Measurements from ENCODE around the gene INS.
"Not testable (repeated sequence)": the region's sequence is repeated elsewhere in the genome, so short reads cannot be mapped to it uniquely, and the experiment has no call there.

INS gene

DNA sequence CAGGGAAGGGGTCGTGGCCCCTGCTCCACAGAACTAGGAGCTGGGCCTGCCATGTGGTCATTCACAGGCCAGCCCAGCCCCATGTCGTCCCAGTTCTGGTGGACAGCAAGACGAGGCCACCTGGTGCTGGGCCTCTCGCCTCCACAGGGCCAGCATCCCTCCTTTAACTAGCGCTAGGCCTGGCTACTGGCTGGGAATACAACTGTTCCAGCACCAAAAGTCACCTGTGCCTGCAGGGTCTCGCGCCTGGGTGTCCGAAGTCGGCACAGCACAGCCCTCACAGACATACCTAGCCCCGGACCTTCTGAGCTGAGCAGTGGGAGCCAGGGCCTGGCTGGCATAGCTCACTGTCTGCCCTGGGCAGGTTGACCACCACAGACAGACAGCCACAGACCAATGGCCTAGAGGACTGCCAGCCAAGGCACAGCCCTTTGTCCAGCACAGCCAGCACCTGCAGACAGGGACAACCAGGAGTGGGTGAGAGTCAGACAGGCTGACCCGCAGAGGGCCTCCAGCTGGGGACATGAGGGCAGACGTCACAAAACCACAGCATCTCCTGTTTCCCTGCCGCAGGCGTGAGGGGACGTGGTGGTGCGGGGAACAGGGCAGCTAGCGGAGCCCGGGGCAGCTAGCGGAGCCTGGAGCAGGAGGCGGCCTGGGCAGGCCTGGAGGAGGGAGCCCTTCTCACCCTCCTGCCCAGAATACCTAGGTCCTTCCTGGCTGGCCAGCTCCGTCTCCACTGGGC, 37.8 kb upstream of the INS start:
- DNase-seq (ENCODE audit: low spot score): no peak

- DNase-seq (ENCODE audit: low spot score): no peak
Measured at GRCh38 chr11:2197771-2198520, 36.9 kb upstream of the INS start.

DNA sequence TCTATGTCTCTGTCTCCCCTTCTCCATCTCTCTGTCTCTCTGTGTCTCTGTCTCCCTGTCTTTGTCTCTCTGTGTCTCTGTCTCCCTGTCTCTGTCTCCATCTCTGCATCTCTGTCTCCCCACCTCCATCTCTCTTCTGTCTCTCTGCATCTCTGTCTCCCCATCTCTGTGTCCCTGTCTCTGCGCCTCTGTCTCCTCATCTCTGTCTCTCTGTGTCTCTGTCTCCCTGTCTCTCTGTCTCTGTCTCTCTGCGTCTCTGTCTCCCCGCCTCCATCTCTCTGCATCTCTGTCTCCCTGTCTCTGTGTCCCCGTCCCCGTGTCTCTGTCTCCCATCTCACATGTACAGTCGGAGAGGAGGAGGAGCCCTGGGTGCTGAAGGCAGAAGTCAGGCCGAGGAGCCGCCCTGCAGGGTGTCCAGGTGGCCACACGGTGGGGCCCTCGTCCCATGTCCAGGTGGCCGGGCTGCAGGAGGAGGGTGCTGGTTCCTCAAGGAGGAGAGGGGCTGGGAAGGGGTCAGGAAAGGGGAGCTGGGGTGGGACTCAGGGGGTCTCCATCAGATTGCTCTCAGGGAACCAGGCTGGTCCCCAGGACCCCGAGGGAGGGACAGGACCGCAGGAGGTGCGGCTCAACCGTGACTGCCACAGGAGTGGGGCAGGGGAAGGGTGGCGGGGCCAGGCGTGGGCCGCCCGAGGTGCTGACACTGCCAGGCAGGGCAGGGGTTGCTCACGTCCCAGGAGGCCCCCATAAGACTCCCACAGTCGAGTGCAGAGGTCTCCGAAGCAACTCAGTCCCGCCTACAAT, 36.2 kb upstream of the INS start:
- peak; percentile 89 for DNase-seq (ENCODE audit: low spot score)

GRCh38 chr11:2195756-2196088, 34.7 kb upstream of the INS start:
- DNase-seq (ENCODE audit: low spot score): no peak

DNA sequence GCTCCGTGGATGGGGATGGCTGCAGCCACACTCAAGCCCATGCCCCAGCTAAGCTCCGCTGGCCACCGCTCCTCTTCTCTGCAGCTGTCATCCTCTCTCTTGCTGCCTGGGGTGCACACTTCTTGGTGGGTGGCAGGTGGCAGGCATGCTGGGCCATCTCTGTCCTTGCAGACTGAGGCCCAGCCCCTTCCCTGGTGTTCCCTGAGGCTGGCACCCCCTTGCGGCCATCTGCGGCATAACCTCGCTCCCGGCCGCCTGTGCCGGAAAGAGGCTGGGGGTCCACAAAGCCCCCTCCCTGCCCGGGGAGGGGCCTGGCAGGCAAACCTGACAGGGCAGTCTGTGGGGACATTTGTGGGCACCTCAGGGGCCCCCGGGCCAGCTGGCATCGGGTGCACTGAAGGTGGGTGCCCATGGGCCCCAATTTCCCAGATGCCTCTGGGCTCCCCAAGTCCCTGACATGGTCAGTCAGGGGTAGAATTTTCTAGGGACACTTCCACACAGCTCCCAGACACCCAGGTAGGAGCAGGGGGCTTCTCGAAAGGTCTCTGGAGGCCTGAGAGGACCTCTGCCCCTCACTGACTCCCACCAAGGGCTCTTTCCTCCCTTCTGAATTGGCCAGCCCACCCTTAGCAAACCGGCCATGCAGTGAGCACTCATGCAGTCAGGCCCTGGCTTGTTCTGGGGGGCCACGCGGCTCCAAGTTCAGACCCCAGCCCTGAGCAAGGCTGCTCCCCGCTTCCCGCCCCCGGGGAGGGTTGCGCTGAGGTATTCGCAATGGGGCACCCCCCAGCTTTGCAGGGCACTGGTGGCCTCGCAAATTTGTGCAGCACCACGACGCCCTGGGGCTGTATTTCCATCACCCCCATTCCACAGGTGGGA, 34.1 kb upstream of the INS start:
- peak; percentile 81 for DNase-seq (ENCODE audit: low spot score)

DNA sequence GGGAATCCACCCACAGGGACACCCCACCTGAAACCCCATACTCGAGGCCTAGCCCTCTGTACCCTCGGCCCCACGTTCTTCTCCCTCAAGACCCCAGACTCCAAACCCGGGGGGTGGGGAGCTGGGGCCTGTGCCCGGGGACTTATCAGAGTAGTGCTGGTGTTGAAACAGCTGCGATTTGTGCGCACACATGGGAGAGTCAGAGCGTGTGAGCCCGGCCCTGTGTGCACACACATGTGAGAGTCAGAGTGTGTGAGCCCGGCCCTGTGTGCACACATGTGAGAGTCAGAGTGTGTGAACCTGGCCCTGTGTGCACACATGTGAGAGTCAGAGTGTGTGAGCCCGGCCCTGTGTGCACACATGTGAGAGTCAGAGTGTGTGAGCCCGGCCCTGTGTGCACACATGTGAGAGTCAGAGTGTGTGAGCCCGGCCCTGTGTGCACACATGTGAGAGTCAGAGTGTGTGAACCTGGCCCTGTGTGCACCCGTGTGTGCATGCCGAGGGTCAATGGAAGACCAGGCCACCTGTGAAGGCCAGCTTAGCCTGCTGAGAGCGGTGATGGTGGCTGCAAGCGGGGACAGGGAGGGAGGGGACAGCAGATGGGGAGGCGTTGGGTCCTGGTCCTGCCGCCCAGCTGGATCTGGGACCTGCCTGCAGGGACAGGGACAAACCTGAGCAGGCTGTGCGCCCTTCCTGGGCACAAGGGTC, 33.0 kb upstream of the INS start:
- DNase-seq (ENCODE audit: low spot score): not testable (repeated sequence)

DNA sequence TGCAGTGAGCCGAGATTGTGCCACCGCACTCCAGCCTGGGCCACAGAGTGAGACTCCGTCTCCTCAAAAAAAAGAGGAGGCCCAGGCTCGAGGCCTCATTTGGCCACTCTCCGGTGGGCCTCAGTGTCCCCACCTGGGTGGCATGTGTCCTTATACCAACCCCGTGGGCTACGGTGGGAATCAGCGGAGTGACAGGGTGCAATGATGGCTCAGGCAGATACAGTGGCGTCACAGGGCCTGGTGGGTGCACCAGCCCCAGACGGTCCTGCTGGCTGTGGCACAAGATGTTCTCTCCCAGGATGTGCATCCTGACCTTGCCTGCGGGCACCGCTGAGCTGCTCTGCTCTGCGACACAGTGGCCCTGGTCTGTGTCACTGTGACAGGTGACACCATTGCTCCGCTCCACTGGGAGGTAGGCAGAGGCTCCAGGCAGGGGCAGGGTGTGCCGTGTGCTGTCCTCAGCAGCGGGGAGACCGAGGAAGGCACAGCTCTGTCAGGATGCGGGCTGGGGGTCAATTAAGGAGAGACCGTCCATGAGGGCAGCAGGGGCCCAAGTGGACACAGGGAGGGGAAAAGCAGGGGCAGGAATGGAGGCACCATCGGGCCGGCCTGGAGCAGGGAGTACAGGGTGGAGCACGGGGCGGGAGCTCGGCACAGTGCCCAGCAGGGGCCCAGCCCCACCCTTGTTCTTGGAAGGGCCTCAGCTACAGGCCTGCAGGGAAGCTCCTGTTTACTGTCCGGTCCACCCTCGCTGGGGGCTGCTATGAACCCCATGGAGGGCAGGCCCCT, 32.3 kb upstream of the INS start:
- no peak for DNase-seq (ENCODE audit: low spot score)

GRCh38 chr11:2192435-2192834, 31.4 kb upstream of the INS start:
- no peak for DNase-seq (ENCODE audit: low spot score)

- no peak for DNase-seq (ENCODE audit: low spot score)
Measured at GRCh38 chr11:2191883-2192282, 30.9 kb upstream of the INS start.

DNA sequence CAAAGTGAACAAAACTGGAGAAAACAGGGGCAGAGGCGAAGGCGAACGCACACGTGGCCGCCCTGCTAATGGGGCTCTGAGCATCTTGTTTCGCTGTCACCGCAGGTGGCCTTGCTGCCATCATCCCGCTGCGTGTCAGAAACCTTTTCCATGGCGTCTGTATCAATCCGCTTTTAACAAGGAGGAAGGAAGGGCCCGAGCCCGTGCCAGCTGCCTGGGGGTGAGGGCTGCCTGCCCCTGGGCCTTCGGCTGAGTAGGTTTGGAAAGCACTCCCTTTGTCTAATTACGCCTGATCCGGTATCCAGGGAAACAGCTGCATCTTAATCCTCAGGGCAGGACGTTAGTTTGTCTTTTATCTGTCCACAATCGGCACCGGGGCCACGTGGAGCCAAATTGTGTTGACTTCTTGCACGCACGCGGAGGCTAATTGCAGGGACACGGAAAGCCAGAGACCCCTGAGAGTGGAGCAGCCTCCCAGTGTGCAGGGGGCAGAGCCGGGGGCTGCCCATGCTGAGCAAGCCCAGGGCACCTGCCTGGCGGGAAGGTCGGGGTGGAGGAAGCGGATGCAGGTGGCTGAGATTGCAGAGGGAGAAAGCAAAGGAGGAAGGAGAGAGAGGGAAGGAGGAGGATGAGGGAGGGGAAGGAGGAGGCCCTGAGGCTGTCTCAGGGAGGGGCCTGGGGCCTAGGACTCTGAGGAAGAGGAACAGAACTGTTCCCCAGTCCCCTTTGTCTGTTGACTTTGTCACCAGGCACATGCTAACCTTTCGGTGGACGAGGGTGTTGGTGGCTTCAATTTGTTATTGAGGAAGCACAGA, 29.9 kb upstream of the INS start:
- no peak for DNase-seq (ENCODE audit: low spot score)

DNA sequence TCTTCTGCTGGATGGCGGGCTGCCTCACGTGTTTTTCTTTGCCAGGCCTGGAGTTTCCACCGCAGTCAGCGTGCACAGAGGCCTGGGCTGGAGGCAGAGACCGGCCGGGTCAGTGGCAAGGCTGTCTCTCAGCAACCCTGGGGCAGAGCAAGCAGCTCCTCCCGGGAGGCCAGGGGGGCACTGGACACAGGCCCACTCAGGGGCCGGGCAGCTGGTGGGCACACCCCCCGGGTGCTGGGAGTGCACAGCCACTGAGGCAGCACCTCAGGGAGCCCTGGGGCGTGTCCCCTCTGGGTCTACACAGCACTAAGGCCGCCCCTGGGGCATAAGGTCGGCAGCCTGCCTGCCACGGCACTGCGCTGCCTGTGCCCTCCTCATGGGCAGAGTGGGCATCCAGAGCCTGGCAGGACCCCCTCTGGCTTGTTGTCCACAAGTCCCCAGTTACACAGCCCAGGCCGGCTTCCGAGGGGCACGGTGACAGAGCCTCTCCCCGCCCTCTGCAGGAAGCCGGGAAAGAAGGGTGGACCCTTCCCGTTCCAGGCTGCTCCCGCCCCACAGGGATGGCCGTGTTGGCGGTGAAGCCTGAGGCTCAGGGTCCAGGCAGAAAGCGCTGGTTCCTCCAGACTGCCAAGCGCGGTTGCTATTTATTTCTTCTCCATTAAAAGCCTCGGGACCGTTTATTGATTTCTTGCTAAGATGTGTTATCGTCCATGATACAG, 29.1 kb upstream of the INS start:
- DNase-seq (ENCODE audit: low spot score): no peak

GRCh38 chr11:2188745-2189144, 27.7 kb upstream of the INS start:
- no peak for DNase-seq (ENCODE audit: low spot score)

DNA sequence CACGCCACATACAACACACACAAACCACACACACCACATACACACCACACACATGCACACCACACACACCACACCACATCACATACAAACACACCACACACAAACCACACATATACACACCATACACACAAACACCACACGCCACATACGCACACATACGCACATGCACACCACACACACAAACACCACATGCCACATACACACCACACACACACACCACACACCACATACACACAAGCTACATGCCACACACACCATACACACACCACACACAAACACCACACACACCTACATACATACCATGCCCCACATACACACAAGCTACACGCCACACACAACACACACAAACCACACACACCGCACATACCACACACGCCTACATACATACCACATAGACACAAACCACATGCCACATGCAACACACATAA, 26.3 kb upstream of the INS start:
- DNase-seq (ENCODE audit: low spot score): no peak

- DNase-seq (ENCODE audit: low spot score): peak; percentile 67
Measured at GRCh38 chr11:2186669-2187279, 25.8 kb upstream of the INS start.

- no peak for DNase-seq (ENCODE audit: low spot score)
Measured at GRCh38 chr11:2185324-2186085, 24.5 kb upstream of the INS start.

- DNase-seq (ENCODE audit: low spot score): no peak
Measured at GRCh38 chr11:2182692-2183474, 21.9 kb upstream of the INS start.

DNA sequence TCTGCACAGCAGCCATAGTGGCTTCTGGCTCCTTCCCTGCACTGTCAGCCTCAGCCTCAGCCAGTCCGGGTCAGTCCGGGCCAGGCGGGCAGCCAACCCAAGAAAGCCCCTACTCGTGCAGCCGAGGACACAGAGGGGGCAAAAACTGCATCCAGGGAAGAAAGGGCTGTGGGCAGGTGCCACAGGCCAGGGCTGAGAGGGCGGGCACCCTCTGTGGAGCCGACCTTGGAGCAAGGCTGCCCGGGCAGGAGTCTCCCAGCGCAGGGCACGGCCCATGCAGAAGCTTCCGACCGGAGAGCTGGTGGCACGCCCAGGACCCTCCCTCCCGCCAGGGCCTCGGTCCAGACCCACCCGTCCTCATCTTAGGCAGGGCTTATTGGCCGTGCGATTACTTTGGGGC, 21.1 kb upstream of the INS start:
- no peak for DNase-seq (ENCODE audit: low spot score)
